Transverse colon (tissue), 4 donors: ENCODE measurements around the gene ATP11A. TPM values are rescaled to one million over a fixed set of nuclear protein-coding genes. Genes with fewer than 3 reads are reported as not detected.
A peak's percentile ranks its signal among the peaks of the same experiment; 100 is the strongest.

Experiments
- DNase-seq: peaks from one replicate; pipeline ENCODE4 v3.0.0-alpha.2; 2019
- H3K27ac ChIP-seq, 4 donors: fragments of 200-600 bp; sonication (generic); 2 replicates each; pipeline ENCODE4 v1.5.1; 2016 to 2018; ENCODE audit warnings: inconsistent platforms in 4 of 4
- H3K27me3 ChIP-seq: fragments of 200-600 bp; sonication (generic); 2 replicates; pipeline ENCODE4 v1.5.1; 2017; ENCODE audit warnings: inconsistent platforms
- H3K36me3 ChIP-seq, 4 donors: fragments of 200-600 bp; sonication (generic); 2 replicates each; pipeline ENCODE4 v1.5.1; 2017 to 2019; ENCODE audit warnings: inconsistent platforms in 4 of 4
- H3K4me1 ChIP-seq, 4 donors: fragments of 200-600 bp; sonication (generic); 2 replicates each; pipeline ENCODE4 v1.5.1; 2017 to 2020; ENCODE audit warnings: inconsistent platforms in 4 of 4
- H3K4me3 ChIP-seq, 4 donors: fragments of 200-600 bp; sonication (generic); 1 replicate in 1 of 4; 2 replicates in 3 of 4; pipeline versions ENCODE4 v1.5.1 to v1.6.1; 2017 to 2019; ENCODE audit warnings: inconsistent platforms in 4 of 4
- H3K9me3 ChIP-seq, 2 donors: fragments of 200-600 bp; sonication (generic); 2 replicates each; pipeline ENCODE4 v1.5.1; 2017 to 2019; ENCODE audit warnings: inconsistent platforms in 2 of 2
- EP300 ChIP-seq: sonication (generic); formaldehyde crosslinking; IDR thresholded peaks from one replicate; pipeline ENCODE4 v1.6.1; 2017; ENCODE audit warnings: antibody characterized with exemption, low read depth
- POLR2A ChIP-seq: fragments of 450-650 bp; IDR thresholded peaks from one replicate; pipeline ENCODE4 v1.6.1; 2016; ENCODE audit warnings: antibody characterized with exemption, mild to moderate bottlenecking, moderate library complexity
- POLR2AphosphoS5 ChIP-seq, 3 donors: sonication (generic); formaldehyde crosslinking; IDR thresholded peaks; one replicate each; pipeline ENCODE4 v1.6.1; 2016; ENCODE audit warnings: antibody characterized with exemption in 3 of 3
- WGBS, 2 donors: methylation state at CpG; one replicate each; pipeline ENCODE4 v1.1.5; 2018; ENCODE audit warnings: low coverage in 1 of 2; 5-methylcytosine and 5-hydroxymethylcytosine counted together
- in situ Hi-C, 4 donors: fragments of 200-750 bp; cut with MboI; loops; one replicate each; pipeline versions ENCODE4 v1.15.0 to v1.15.1; 2017; ENCODE audit warnings: low sequenced_read_pairs in 3 of 4, low pct_ligation_motif_present in 1 of 4, low pct_unique_long_range_greater_than_20kb in 1 of 4
- intact Hi-C: fragments of 100-400 bp; cut with DNase I; formaldehyde crosslinking; loops from one replicate; pipeline ENCODE4 v1.15.1; 2023; ENCODE audit warnings: low total_unique reads
- total RNA-seq, 4 donors: library from RNA; depleted of rRNA; stranded (reverse); fragments of >200 nt; gene quantifications; one replicate each; pipeline ENCODE4 v1.1.0, GENCODE V29; 2016
- TF ChIP-seq, protein P1 (sequence below), 5 experiments: fragments of 200-600 bp in 3 of 5; fragments of 450-650 bp in 2 of 5; sonication (generic) in 3 of 5; IDR thresholded peaks; 1 replicate in 2 of 5; 2 replicates in 3 of 5; pipeline ENCODE4 v1.5.1; 2016 to 2017; ENCODE audit warnings: antibody characterized with exemption in 5 of 5, inconsistent platforms in 3 of 5, mild to moderate bottlenecking in 2 of 5, moderate library complexity in 1 of 5

Gene ATP11A
- total RNA-seq, 4 donors from 2014 or later = 10.2 to 17.5 (median 13.3) TPM

GRCh38 chr13:112695121-112695520 is 5.3 kb downstream of the ATP11A start:
- 45 to 68% methylated on average over 4 of the region's 4 CpGs for WGBS, 2 donors

DNA sequence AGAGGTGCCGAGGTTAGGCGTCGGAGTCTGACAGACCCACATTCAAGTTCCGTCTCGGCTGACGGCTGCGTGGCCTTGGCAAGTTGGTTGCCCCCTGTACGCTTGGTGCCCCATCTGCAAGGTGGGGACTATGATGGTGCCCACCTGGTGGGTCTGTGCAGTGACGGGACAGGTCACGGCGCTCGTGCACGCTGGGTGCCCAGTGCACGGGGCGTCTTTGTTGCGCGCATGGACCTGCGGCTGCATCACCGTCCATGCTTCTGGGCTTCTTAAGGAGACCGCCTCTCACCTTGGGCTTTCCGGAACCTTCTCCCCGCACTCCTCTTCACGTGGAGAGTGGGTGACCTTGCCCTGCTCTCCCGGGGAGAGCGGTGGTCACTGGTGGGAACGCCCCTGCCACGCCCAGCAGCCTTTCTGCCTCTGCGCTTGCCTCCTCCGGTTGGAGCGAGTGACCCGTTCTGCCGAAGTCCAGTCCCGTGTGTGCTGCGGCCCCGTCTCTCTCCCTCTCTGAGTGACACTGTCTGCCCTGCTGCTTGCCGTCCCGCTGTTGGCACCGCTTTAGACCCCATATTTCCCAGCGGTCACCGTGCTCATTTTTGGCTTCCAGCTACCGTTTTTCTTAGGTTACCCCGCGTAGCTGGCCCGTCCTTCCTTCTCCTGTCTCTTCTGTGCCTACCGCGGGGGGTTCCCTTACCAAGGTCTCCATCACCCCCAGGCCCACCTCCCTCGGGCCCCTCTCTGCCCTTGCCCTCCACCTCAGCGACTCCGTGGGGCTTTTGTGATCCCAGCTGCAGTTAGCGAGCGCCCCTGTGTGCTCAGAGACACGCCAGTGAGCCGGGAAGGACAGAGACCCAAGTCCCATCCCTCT is 6.4 kb downstream of the ATP11A start:
- H3K27me3 ChIP-seq = no peaks in the 10 kb centered on the region
- DNase-seq = no peak
- H3K4me3 ChIP-seq = no peak overlapping the region
- no peaks in the 10 kb centered on the region for H3K36me3 ChIP-seq
- intact Hi-C loops (no loop called here), in situ Hi-C loops (loop anchor here in 1 of 4 donors (10.0 kb wide), 1 partner anchor 61 kb away; no protein-coding TSS in a partner anchor)
- TF ChIP-seq POLR2A (no peak), EP300 (no peak), POLR2AphosphoS5 (IDR thresholded peaks at IDR 0.05) (no peak)
- TF ChIP-seq, protein P1, sequence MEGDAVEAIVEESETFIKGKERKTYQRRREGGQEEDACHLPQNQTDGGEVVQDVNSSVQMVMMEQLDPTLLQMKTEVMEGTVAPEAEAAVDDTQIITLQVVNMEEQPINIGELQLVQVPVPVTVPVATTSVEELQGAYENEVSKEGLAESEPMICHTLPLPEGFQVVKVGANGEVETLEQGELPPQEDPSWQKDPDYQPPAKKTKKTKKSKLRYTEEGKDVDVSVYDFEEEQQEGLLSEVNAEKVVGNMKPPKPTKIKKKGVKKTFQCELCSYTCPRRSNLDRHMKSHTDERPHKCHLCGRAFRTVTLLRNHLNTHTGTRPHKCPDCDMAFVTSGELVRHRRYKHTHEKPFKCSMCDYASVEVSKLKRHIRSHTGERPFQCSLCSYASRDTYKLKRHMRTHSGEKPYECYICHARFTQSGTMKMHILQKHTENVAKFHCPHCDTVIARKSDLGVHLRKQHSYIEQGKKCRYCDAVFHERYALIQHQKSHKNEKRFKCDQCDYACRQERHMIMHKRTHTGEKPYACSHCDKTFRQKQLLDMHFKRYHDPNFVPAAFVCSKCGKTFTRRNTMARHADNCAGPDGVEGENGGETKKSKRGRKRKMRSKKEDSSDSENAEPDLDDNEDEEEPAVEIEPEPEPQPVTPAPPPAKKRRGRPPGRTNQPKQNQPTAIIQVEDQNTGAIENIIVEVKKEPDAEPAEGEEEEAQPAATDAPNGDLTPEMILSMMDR (IDR thresholded peaks at IDR 0.05) = no peak
- 95% methylated on average over 8 to 53 of the region's 53 CpGs for WGBS, 2 donors
- no peak overlapping the region for H3K27ac ChIP-seq
- H3K4me1 ChIP-seq = peaks cover 6 to 22% (median 13%) of the 10 kb centered on the region in 4 donors
- H3K9me3 ChIP-seq = no peaks in the 10 kb centered on the region

More at GRCh38 chr13:112695121-112695520, 5.3 kb downstream of the ATP11A start:
- DNase-seq = no peak
- H3K4me1 ChIP-seq = peaks cover 6 to 29% (median 19%) of the 10 kb centered on the region in 4 donors
- intact Hi-C loops = no loop called here
- H3K27ac ChIP-seq = no peak overlapping the region
- H3K4me3 ChIP-seq = no peak overlapping the region
- in situ Hi-C loops = loop anchor here in 1 of 4 donors (10.0 kb wide), 1 partner anchor 60 kb away; no protein-coding TSS in a partner anchor
- H3K27me3 ChIP-seq = no peaks in the 10 kb centered on the region
- no peaks in the 10 kb centered on the region for H3K36me3 ChIP-seq
- TF ChIP-seq POLR2A (no peak), EP300 (no peak)
- TF ChIP-seq, protein P1 (IDR thresholded peaks at IDR 0.05) = no peak
- no peaks in the 10 kb centered on the region for H3K9me3 ChIP-seq

DNA sequence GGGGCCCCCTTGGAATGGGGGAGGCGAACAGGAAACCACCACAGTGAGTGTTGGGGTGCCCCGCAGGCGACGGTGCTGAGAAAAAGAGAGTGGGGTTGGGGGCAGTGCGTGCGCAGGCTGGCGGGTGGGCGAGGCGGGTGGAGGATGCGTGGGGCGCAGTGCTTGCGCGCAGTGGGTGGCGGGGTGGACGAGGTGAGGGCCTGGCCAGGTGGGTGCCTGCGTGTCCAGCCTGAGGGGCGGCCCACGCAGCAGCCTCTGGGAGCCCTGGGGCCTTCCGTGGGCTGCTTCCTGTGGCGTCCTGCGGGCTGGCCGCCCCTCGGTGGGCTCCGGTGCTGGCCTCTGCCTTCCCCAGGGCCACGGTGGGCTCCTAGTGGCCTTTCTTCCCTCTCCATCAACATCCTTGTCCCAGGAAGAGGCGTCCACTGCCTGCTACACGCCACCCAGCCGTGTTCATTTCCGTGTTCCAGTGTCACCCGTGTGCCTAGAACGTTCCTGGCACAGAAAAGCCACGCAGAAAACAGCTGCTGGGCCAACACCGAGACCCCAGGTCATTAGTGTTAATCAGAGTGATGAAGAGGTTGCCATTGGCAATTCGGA is 7.1 kb downstream of the ATP11A start:
- intact Hi-C loops (no loop called here), in situ Hi-C loops (loop anchor here in 1 of 4 donors (10.0 kb wide), 1 partner anchor 62 kb away; no protein-coding TSS in a partner anchor)
- H3K4me1 ChIP-seq = peaks cover under 1 to 15% (median 5%) of the 10 kb centered on the region in 4 donors
- no peaks in the 10 kb centered on the region for H3K9me3 ChIP-seq
- no peaks in the 10 kb centered on the region for H3K27me3 ChIP-seq
- TF ChIP-seq EP300 (no peak), POLR2AphosphoS5 (IDR thresholded peaks at IDR 0.05) (no peak), POLR2A (no peak)
- TF ChIP-seq, protein P1 (IDR thresholded peaks at IDR 0.05) = no peak
- no peaks in the 10 kb centered on the region for H3K36me3 ChIP-seq
- H3K4me3 ChIP-seq = no peak overlapping the region
- peak; percentile 6 for DNase-seq
- 96% methylated on average over 34 of the region's 34 CpGs; no CpG with 5 or more reads in 1 of the 2 donors for WGBS, 2 donors
- no peak overlapping the region for H3K27ac ChIP-seq
